Measurements from ENCODE around the gene KLHL14.
"Not testable (repeated sequence)": the region's sequence is repeated elsewhere in the genome, so short reads cannot be mapped to it uniquely, and the experiment has no call there.

KLHL14 gene

GRCh38 chr18:32772581-32773381, at the start of gene KLHL14:
Gene KLHL14, minus strand, starts transcription at chr18:32773023. Its CDS starts 2,432 bp downstream, at chr18:32770591.
- no peak for DNase-seq

DNA sequence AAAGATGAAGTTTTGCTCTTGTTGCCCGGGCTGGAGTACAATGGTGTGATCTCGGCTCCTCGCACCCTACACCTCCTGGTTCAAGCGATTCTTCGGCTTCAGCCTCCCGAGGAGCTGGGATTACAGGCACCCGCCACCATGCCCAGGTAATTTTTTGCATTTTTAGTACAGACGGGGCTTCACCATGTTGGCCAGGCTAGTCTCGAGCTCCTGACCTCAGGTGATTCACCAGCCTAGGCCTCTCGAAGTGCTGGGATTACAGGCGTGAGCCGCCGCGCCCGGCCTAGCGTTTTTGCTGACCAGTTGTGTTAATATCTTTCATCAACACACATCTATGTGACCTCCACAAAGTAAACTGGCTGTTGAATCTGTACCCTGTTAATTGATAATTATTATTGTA, 49.4 kb upstream of the KLHL14 start:
- DNase-seq = no peak

DNA sequence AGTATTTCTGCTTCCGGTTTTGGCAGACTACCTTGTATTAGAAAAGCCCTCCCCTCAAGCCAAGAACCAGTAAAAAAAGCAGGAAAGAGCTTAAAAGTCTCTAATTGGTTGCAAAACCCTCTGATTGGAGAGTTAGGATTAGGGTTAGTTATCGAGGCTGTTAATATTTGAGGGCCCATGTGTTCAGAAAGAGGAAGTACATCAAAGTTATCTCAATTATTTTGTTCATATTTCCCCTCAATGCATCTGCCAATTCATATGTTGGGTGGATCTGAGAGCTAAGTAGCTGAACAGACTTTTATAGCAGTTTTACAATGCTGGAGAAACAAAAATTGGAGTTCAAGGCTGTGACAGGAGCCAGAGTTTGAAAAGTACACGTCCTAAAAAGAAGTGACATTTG, 43.1 kb upstream of the KLHL14 start:
- DNase-seq = no peak

DNA sequence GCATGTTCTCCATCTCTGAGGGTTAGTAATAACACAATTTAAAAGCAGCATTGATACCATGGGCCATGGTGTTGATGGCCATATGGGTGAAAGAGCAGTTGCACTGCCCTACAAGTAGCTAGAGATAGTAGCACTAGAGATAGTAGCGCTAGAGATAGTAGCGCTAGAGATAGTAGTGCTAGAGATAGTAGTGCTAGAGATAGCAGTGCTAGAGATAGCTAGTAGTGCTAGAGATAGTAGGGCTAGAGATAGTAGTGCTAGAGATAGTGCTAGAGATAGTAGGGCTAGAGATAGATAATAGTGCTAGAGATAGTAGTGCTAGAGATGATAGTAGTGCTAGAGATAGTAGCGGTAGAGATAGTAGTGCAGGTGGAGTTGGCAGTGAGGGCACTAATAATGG, 39.5 kb upstream of the KLHL14 start:
- DNase-seq = no peak

DNA sequence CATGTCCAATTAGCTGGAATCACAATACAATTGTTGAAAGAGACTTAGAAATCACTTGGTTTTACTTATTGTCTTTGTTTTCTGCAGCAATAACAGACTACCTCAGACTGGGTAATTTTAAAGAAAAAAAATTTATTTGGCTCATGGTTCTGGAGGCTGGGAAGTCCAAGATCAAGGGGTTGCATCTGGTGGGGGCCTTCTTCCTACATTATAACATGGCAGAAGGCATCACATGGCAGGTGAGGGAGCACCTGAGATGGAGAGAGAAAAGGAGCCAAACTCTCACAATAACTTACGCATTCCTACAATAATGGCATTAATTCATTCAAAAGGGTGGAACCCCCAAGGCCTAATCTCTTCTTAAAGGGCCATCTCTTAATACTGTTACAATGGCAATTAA, 37.5 kb upstream of the KLHL14 start:
- no peak for DNase-seq

DNA sequence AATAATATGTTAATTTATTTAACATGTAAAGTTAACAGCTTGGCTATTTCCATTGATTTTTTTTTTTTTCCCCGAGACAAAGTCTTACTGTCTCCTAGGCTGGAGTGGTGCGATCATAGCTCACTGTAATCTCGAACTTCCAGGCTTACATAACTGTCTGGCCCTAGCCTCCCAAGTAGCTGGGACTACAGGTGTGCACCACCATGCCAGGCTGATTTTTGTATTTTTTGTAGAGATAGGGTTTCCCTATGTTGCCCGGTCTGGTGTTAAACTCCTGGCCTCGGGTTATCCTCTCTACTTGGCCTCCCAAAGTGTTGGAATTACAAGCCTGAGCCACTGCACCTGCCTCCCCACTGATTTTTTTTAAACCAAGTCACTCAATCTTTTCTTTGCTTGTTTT, 32.5 kb upstream of the KLHL14 start:
- DNase-seq = no peak

GRCh38 chr18:32804134-32804888, 31.5 kb upstream of the KLHL14 start:
- no peak for DNase-seq

DNA sequence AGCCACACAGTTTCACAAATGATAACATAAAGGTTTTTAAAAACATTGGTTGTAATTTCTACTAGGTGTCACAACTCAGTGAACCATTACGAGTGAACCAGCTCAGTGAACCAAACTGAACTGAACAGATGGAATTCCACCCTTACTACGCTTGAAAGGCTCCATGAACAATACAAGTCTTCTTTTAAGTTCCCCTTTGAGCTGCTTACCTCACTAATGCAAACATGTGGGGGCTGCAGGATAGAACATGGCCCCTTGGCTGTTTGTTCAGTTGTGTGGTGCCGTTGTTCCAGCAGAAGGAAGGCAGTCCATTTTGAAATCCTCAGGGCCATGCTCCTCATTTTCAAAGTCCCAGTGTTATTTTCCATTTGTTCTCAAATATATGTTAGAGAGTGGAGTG, 30.7 kb upstream of the KLHL14 start:
- DNase-seq = no peak

DNA sequence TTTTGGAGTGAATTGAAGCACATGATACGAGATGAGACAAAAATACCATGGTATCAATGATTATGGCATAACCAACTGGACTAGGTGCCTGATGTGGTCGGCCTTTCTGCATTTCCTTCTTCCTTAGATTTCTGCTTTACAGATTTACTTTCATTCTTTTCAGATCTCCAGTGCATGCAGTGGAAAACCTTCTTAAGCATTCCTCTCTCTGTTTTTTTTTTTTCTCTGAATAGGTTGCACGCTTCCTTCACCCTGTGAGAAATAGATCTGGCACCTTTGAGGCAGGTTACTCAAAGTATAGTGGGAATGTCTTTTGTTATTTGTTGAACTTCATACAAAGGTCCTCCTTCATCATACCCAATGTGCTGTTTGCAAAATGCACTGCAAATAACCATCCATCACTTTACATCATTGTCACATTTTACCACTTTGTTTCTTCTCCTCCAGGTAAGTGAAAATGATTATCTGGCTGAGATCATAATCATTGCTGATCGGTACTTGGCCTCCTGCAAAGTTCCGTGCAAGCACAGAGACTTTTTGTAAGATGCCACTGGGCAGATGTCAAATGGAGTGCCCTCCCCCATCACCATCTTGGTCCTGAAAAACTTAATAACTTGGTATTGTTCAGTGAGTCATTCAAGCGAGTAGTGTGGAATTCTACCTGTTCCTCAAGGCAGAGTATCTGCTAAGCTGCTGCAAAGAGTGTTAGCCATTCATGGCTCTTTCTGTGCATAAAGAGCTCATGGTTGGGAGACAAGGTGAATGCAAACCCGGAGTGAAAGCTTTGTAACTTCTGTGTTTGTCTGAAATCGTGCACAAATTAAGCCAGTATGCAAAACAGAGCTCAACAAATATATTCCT, 30.0 kb upstream of the KLHL14 start:
- DNase-seq = no peak

GRCh38 chr18:32801228-32801627, 28.4 kb upstream of the KLHL14 start:
- no peak for DNase-seq

GRCh38 chr18:32798209-32798960, 25.6 kb upstream of the KLHL14 start:
- DNase-seq = no peak

- not testable (repeated sequence) for DNase-seq
Measured at GRCh38 chr18:32794667-32795066, 21.8 kb upstream of the KLHL14 start.

GRCh38 chr18:32779010-32779409, 6.2 kb upstream of the KLHL14 start:
- DNase-seq = no peak

GRCh38 chr18:32777049-32777448, 4.2 kb upstream of the KLHL14 start:
- DNase-seq = no peak

DNA sequence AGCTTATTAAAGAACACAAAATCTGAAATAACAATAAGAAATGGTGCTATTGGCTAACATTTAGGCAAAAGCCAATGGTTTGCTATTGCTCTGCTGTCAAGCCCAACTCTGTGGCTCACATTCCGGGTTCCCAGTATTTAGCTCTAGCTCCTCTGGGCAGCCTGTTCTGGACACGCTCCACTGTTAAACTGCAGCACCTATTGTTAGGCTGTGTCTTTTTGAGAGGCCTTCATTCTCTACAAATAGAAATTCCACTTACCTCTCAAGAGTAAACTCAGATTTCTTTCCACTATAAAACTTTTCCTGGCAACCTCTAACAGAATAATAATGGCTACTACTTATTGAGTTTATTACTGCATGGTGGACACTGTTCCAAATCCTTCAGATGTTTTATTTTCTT, 3.7 kb upstream of the KLHL14 start:
- DNase-seq = no peak

GRCh38 chr18:32775628-32776027, 2.8 kb upstream of the KLHL14 start:
- no peak for DNase-seq

- no peak for DNase-seq
Measured at GRCh38 chr18:32773382-32773712, 524 bp upstream of the KLHL14 start.

GRCh38 chr18:32771871-32772580, 797 bp downstream of the KLHL14 start:
- no peak for DNase-seq

DNA sequence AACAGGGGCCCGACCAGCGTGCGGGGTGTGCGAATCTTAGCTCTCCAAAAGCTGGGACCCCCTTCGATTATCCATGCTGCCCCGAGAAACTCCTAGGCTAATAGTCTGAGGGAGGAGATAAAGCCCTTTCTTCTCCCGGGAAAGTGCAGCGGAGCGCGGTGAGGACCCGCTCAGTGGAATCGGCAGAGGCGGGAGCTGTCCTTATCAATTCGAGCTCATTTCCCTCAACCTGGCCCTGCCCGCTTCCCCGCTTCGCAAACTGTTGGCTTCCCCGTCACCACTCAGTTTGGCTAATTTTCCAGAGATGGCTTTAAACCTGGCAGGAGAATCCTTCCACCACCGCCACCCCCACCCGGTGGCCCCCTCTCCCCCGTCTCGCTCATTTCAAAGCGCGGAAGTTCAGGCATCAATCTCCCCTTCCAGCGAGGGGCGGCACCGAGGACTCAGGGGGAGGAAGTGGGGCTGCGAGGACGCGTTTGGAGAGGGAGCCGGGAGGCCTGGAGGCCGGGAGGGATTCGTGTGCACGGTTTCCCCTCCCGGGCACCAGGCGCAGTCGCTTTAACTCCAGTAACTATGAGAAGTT, 1.6 kb downstream of the KLHL14 start:
- no peak for DNase-seq

- no peak for DNase-seq
Measured at GRCh38 chr18:32770666-32771168, 2.1 kb downstream of the KLHL14 start.

GRCh38 chr18:32770054-32770665, 2.7 kb downstream of the KLHL14 start:
- no peak for DNase-seq

Measured in inflammatory macrophage treated with lipopolysaccharide for 4 hours (primary cell).